Right renal cortex interstitium (tissue), 3 donors: Measurements from ENCODE around the gene ERAP2. TPM values are rescaled to one million over a fixed set of nuclear protein-coding genes. Genes with fewer than 3 reads are reported as not detected.
"Not testable (repeated sequence)": the region's sequence is repeated elsewhere in the genome, so short reads cannot be mapped to it uniquely, and the experiment has no call there.

Experiments
- DNase-seq, 3 donors: peaks; one replicate each; pipeline ENCODE4 v3.0.0-alpha.2; 2013; ENCODE audit warnings: low read depth in 3 of 3, low spot score in 2 of 3
- polyA plus RNA-seq, 3 donors: library from polyadenylated mRNA; unstranded; fragments of 120-200 nt; gene quantifications; one replicate each; pipeline ENCODE4 v1.2.1, GENCODE V29; 2013; ENCODE audit not compliant: insufficient read length in 3 of 3

ERAP2 gene, protein sequence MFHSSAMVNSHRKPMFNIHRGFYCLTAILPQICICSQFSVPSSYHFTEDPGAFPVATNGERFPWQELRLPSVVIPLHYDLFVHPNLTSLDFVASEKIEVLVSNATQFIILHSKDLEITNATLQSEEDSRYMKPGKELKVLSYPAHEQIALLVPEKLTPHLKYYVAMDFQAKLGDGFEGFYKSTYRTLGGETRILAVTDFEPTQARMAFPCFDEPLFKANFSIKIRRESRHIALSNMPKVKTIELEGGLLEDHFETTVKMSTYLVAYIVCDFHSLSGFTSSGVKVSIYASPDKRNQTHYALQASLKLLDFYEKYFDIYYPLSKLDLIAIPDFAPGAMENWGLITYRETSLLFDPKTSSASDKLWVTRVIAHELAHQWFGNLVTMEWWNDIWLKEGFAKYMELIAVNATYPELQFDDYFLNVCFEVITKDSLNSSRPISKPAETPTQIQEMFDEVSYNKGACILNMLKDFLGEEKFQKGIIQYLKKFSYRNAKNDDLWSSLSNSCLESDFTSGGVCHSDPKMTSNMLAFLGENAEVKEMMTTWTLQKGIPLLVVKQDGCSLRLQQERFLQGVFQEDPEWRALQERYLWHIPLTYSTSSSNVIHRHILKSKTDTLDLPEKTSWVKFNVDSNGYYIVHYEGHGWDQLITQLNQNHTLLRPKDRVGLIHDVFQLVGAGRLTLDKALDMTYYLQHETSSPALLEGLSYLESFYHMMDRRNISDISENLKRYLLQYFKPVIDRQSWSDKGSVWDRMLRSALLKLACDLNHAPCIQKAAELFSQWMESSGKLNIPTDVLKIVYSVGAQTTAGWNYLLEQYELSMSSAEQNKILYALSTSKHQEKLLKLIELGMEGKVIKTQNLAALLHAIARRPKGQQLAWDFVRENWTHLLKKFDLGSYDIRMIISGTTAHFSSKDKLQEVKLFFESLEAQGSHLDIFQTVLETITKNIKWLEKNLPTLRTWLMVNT
- 10 to 100 TPM in 2 of 3 donors, 1 to 10 TPM in 1; 2.1 to 17.5 (median 11.3) TPM for polyA plus RNA-seq

DNA sequence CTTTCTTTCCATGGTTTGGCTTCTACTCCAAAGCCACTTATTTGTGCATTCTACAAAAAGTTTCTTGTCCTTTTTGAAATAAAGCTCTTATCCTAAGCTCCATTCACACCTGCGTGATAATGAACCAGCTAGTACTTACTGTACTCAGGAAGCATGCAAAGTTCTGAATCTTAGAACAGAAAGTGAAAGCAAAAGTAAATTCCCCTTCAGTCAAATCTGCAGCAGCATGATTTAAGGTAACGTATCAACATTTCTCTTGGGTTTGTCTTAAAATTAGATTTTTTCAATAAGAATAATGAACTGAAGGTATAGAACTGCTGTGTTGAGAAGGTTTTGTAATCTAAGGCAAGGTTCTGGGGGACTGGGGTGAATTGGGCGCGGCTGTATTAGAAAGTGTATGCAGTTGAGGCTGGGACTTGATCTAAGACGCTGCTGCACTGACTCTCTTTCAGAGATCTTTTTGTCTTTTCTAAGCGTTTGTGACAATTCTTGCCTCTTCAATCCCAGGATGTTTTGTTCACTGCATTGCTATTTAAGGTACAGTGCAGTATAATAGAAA, at the start of gene ERAP2:
ERAP2 (plus strand) TSS at position 209 of the 559 bp plus-strand sequence. CDS start 3,186 bp downstream, outside the sequence.
- DNase-seq, result peak in 1 of 3 donors; percentile 48

DNA sequence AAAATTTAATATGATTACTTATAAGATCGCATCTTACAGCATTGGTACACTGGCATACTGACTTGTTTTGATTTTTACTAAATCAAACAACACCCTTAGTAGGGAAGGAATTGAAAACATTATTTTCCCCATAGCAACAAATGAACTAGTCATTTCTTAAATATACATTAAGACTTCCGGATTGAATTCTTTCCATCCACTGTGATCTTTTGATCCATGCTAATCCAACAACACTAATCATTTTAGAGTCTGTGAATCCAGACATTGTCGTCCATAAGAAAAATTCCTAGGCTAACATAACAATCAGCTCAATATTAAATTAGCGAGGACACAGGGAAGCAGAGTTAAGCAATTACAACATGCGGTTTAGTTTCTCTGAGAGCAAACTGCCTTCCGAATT, 47.0 kb upstream of the ERAP2 start:
- DNase-seq, result no peak

DNA sequence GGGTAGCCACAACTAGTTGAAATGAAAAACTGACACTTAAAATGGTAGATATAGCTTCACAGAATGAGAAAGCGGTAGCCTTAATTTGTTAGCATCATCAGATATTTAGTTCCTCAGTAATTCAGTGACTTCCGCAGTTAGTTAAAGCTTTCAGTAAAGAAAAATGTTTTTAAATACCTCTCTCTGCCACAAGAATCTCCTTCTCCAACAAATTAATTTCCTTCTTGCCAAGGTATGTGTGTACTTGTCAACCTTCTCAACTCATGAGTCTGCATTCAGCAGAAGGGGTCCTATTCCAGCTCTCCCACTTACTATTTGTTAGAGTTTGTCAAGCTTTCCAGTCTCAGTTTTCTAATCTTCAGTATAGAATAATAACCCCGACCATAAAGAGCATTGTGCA, 42.3 kb upstream of the ERAP2 start:
- no peak for DNase-seq

DNA sequence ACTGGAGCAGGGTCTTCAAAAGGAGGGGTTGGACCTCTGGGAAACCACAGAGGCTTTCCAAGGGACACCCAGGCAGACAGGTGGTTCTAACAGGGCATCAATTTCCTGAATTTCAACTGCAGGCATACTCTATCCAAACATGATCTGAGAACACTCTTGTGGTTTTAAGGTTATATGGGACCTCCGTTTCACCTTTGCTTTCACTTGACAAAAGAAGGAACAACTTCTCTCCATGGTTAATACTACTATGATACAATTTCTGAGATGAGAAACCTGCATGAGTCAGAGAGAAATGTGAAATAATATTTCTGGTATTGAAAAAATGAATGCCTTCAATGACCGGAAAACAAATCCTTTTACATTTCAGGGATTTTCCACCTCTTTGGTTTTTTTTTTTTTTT, 40.5 kb upstream of the ERAP2 start:
- no peak for DNase-seq

DNA sequence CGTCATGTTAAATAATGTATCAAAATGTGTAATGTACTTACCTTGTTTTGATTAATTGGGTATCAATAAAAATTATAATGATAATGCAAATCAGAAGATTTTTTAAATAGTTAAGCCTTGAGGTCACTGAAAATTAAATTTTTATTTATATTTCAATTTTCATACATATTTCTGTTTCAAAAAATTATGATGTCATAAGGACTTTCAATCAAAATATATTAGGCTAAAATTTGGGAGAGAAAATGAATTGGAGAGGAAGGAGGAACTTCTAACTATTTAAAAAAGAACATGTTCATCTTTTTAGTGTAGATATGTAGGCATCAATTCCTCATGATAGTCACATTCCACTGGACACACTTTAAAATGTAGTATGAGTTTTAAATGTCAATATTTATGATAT, 39.5 kb upstream of the ERAP2 start:
- no peak for DNase-seq

DNA sequence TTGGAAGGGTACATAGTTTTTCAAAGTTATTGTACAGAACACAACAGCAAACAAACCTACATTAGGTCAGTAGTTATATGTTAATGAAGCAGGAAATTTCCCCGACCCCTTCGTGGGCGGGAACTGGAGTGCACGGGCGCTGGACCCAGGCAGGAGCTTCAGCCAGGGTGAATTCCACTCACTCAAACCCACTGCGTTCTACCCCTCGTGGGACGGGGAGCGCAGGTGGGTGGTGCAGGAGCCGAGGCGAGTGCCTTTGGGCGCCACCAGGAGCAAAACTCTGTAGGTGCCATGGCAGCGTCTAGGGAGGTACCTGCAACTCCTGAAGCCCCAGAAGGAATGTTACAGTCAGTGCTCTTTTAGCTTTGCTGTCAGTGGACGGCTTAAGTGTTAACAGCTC, 39.0 kb upstream of the ERAP2 start:
- no peak for DNase-seq

DNA sequence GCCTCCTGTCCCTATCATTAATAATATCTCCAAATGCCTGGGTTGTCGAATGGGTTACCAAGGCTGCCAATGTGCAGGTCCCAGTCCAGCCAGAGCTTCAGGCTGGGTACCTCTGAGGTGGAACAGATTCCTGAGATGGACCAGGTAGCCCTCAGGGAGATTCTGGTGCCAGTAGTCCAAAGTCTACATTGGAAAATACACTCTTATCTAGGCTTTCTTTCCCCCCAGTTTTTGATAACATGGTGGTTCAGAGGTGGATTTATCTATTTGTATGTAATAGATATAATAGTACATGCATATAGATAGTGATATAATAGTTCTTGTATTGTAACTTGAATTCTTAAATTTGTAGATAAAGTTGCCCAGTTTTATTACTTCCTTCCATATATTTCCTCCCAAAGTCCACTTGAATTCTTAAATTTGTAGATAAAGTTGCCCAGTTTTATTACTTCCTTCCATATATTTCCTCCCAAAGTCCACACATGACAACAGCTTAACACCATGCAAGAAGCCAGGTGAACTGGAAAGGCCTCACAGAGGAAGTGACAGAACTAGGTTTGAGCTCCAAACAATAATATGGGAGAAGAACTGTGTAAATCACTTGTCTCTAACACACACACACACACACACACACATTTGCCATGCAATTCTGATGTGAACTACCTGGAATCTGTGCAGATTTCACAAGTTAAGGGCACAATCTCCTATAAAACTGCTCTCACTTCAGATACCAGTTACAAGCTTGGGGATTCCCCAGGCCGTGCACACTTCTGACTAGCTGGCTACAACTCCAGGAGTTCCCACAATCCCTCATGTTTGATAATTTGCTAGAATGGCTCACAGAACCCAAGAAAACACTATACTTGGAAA, 37.9 kb upstream of the ERAP2 start:
- DNase-seq, result no peak

DNA sequence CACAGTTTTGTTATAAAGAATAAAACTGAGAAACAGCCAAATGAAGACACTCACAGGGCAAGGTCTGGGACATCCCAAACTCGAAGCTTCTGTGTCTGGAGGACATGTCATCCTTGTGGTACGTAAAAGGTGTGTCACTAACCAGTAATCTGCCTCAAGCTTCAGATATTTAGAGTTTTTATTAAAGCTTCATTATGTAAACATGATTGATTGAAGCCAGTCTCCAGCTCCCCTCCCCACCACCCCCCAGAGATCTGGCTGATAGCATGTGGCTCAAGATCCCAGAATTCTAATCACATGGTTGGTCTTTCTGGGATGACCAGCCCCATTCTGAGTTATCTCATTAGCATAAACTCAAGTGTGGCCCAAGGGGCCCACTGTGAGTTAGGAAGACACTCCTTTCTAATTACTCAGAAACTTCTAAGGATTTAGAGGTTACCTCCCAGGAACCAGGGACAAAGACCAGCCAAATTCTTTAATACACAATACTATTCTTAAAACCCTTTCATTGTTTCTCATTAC, 37.2 kb upstream of the ERAP2 start:
- no peak for DNase-seq

DNA sequence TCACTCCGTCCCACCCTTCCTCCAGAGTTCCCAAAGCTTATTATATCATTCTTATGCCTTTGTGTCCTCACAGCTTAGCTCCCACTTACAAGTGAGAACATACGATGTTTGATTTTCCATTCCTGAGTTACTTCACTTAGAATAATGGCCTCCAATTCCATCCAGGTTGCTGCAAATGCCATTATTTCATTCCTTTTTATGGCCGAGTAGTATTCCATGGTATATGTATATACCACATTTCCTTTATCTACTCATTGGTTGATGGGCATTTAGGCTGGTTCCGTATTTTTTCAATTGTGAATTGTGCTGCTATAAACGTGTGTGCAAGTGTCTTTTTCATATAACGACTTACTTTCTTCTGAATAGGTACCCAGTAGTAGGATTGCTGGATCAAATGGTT, 34.4 kb upstream of the ERAP2 start:
- not testable (repeated sequence) for DNase-seq

DNA sequence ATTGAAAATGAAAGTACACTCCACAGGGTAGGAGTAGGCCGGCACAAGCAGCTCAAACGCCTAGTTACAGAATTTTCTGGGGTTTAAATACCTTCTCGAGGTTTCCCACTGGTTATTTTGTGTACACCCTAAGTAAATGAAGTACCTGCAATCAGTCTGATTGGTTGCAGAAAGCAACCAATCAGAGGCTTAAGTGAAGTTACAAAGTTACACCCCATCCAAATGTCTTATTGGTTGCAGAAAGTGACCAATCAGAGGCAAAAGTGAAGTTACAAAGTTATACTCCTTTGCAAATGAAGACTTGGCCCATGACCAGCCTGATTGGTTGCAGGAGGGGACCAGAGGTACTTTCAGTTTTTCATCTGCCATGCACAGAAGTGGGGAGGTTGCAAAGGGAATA, 33.2 kb upstream of the ERAP2 start:
- DNase-seq, result no peak

DNA sequence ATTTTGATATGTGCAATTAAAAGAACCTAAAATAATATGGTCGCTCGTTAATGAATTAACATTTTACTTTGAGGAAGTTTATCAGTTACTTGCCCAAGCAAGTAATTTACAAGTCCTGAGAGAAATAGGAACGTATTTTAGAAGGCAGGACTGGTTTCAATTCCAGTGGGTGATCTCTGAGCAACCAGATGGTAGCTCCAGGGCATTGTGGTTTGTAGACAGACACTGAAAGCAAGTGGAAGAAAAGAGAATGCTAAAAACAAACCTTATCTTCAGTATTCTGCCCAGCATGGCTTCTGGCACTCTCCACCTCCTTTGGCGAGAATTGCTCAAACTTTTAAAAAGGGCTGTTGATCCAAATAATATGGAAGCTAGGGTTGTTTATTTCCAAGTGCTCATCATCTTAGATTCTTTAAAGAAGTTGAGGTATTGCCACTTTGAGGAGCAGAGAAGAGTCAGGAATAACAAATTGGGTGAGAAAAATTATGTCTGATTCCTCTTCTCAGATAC, 31.8 kb upstream of the ERAP2 start:
- no peak for DNase-seq

DNA sequence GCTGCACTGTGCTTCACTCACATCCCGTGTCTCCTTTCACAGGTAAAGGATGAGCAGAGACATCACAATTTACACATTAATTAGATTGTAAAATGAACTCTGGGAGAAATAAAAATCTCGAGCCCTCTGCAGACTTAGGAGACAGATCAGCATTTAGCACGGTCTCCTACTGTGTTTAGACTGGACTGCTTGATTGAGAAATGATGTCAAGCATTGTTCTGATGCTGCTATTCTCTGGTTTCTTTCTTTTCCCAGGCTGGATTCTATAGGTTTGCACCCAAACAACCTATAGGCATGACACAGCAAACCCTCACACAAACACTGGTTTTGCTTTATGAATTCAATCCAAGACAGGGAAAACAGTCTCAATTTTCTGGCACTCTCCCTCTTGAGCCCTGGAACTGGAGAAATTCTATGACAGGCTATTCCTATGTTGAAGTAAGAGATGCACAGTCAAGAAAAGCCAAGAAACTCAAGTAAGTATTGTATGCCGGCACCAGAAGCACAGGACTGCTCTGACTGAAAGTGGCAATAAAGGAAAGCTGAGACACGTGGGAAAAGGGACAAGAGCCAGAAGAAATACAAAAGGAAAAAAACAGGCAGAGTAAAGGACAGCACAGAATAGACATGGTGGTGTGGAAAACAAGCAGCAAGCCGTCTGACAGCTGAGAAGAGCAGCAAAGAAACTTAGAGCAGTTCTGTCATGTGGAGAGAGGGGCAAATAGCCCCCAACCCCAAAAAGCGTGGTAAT, 24.8 kb upstream of the ERAP2 start:
- DNase-seq, result no peak

DNA sequence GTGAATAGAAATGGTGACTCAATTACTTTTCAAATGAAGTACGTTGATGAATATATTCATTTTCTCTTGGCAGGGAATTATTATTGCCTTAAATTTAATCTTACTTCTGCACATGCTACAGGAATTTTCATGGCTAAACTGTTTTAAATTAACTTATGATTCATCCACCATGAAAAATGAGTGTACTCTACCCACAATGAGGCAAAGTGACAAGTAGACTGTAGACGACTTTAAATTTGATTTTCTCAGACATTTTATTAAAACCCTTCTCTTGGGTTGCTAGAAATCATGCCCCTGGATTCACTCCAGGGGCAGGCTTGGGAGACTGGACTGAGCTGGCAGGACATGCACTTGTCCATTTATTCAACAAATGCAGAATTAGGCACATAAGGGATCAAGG, 23.5 kb upstream of the ERAP2 start:
- DNase-seq, result no peak

DNA sequence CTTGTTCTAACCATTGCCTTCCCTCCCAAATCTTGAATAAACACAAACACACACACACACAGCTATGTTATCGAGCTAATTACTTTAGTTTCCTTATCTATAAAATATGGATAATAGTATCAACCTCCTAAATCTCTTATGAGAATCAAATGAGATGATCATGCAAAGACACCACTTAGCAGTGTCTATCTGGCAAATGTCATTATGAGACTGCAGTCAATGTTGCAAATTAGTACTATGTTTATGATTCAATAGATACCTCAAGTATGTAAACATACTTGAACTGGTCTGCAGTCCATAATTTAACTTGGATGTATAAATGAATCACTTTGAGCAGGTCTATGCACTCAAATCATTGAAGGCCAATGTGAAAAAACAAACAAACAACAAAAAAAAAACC, 22.2 kb upstream of the ERAP2 start:
- DNase-seq, result no peak

DNA sequence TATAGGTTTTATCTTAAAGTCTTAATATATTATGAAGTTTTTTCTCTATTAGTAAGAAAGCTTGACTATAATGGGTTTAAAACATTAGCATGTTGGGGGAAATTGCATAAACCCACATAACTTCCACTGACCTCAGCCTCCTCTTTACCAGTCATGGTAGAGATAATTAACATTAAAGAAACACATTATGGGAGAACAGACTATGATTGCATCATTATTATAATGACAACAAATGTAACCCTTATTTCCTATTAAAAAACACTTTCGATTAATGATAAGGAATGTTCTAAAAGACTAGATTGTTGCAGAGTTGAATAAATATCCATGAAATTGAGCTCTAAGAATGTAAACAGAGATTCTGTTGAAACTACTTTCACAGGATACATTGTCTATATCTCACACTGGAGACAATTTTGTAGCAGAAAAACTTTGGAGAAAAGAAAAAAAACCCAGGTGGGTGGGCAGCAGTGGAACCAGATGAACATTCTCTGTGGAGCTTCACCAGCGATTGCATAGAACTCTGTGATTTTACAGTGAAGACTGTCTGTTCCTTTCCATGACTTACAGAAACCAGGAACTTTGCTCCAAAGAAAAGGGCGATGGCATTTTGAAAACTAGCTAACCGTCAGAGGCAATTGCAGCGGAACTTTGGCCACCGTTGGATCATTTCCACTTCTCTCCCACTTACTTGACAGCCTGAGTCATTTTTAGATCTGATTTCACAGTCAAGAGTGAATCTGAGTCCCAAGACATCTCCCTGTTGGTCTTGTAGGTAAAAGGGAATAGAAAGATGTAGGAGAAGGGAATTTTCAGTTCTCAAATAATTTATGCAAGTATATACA, 21.0 kb upstream of the ERAP2 start:
- DNase-seq, result no peak

DNA sequence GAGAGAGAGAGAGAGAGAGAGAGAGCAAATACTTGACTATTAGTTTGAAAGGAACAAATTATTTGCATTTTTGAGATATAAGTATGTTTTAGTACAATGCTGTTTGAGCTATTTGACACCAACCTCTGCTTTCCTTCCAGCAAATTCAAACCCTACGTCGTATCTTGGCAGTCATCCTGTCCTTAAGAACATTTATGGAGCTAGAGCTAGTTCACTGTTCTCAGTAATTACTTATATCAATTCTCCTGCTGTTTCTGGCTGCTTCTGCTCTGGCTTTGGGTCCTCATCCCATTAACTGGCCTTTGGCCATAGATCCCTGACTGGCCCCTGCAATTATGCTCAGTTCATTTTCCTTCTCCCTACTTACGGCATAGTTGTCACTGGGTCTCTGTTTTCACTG, 19.9 kb upstream of the ERAP2 start:
- peak in 1 of 3 donors; percentile 7 for DNase-seq

DNA sequence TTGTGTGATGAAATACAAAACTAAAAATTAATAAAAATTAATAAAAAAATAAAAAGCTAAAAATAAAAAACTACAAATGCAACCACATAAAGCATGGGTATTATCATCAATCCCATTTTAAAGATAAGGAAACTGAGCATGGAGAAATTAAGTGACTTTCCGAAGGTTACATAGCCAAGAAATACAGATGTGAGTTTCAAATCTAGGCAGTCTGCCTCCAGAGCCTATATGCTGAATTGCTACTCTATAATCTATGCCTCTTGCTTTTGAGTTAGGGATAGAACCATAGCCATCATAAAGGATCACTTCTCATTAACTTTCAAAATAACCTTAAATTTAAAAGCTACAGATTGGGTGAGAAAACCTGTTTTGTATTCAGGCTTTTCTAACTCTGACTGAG, 18.8 kb upstream of the ERAP2 start:
- no peak for DNase-seq

DNA sequence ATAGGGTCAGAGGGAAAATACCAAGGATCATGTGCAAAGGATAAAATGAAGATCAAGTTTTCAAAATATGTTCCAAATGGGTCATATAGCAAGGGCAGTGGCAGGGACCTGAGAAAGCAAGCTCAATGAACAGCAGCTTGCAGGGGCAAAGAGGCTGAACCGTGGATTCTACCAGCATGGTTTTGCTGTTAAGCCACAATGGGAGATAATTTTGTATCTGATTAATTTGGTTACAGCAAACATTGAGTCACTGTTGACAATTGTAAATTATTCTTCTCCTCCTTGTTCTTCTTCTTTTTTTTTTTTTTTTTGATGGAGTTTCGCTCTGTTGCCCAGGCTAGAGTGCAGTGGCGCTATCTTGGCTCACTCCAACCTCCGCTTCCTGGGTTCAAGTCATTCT, 18.4 kb upstream of the ERAP2 start:
- no peak for DNase-seq
